AG04450 (cell line): ENCODE measurements around the gene CENPP. TPM values are rescaled to one million over a fixed set of nuclear protein-coding genes. Genes with fewer than 3 reads are reported as not detected.
A peak's percentile ranks its signal among the peaks of the same experiment; 100 is the strongest.

Experiments
- CTCF ChIA-PET: fragments of 300-600, 350-600 bp; formaldehyde crosslinking; extraction: SDS; loops from one replicate; lab custom pipeline; 2022; ENCODE audit warnings: antibody characterized with exemption, inconsistent platforms; lab: Charles Lee
- POLR2A ChIA-PET: fragments of 350-600 bp; formaldehyde crosslinking; extraction: SDS; loops from one replicate; lab custom pipeline; 2021; ENCODE audit warnings: antibody characterized with exemption, inconsistent platforms; lab: Yijun Ruan, JAX
- DNase-seq: peaks from one replicate; pipeline ENCODE4 v3.0.0-alpha.2; 2011; ENCODE audit warnings: low read depth, low spot score
- H3K27ac ChIP-seq: one replicate; pipeline ENCODE4 v1.5.1; 2012; ENCODE audit warnings: low read depth, low read length, control low read depth
- H3K27me3 ChIP-seq: one replicate; pipeline ENCODE4 v1.6.0; 2012; ENCODE audit warnings: low read length; ENCODE audit not compliant: control insufficient read depth, insufficient read depth
- H3K4me3 ChIP-seq: 2 replicates; pipeline ENCODE4 v1.5.1; 2011; ENCODE audit warnings: mild to moderate bottlenecking, low read depth, low read length, control low read depth
- H3K9me3 ChIP-seq: 2 replicates; pipeline ENCODE4 v1.5.1; 2012; ENCODE audit warnings: low read length; ENCODE audit not compliant: control insufficient read depth, insufficient read depth
- CTCF ChIP-seq: IDR thresholded peaks from 2 replicates; pipeline ENCODE4 v1.5.1; 2011; ENCODE audit warnings: low read depth, low read length, control low read depth, inconsistent platforms
- polyA plus RNA-seq: library from polyadenylated mRNA; depleted of rRNA; stranded (reverse); fragments of >200 nt; gene quantifications from 2 replicates; pipeline ENCODE4 v1.2.3, GENCODE V29; 2011

CENPP gene
- polyA plus RNA-seq, 1 experiment: 4.4 TPM

GRCh38 chr9:92507005-92507404 lies 181.3 kb downstream of the CENPP start:
- DNase-seq: no peak

GRCh38 chr9:92507496-92507895 lies 181.7 kb downstream of the CENPP start:
- TF ChIP-seq CTCF: no peak
- Histone ChIP-seq H3K27me3 (no peaks in the 10 kb centered on the region), H3K4me3 (no peak overlapping the region), H3K27ac (peak overlapping the region; percentile 43), H3K9me3 (no peaks in the 10 kb centered on the region)
- ChIA-PET CTCF (interaction anchor here (0.6 to 1.4 kb wide), 3 partner anchors 13 to 383 kb away, joined by 3 read pairs; no protein-coding TSS in a partner anchor), POLR2A (no interaction called here)
- no peak for DNase-seq

More at GRCh38 chr9:92507005-92507404, 181.3 kb downstream of the CENPP start:
- no peak overlapping the region for H3K4me3 ChIP-seq
- H3K9me3 ChIP-seq: no peaks in the 10 kb centered on the region
- ChIA-PET POLR2A (no interaction called here), CTCF (interaction anchor here (0.9 to 1.4 kb wide), 2 partner anchors 27 to 178 kb away, joined by 3 read pairs; no protein-coding TSS in a partner anchor)
- H3K27ac ChIP-seq: peak overlapping the region; percentile 98
- no peaks in the 10 kb centered on the region for H3K27me3 ChIP-seq
- no peak for TF ChIP-seq CTCF

GRCh38 chr9:92508018-92508820 lies 182.5 kb downstream of the CENPP start:
- no peak overlapping the region for H3K4me3 ChIP-seq
- DNase-seq: no peak
- ChIA-PET POLR2A (no interaction called here), CTCF (interaction anchor here (0.6 to 1.3 kb wide), 2 partner anchors 12 to 384 kb away, joined by 3 read pairs; no protein-coding TSS in a partner anchor)
- peak overlapping the region; percentile 43 for H3K27ac ChIP-seq
- 0 out of 2 replicates have a peak, but pooled peaks have one; percentile 19 for TF ChIP-seq CTCF
- H3K27me3 ChIP-seq: no peaks in the 10 kb centered on the region
- no peaks in the 10 kb centered on the region for H3K9me3 ChIP-seq

GRCh38 chr9:92509050-92509449 lies 183.3 kb downstream of the CENPP start:
- no peak for DNase-seq
- no peaks in the 10 kb centered on the region for H3K27me3 ChIP-seq
- POLR2A ChIA-PET: no interaction called here
- no peak overlapping the region for H3K4me3 ChIP-seq
- H3K27ac ChIP-seq: no peak overlapping the region
- no peaks in the 10 kb centered on the region for H3K9me3 ChIP-seq
- TF ChIP-seq CTCF: no peak
- CTCF ChIA-PET: interaction anchor here (0.5 kb wide), 1 partner anchor 13 kb away, joined by 3 read pairs; no protein-coding TSS in a partner anchor

- no peak for DNase-seq
- H3K4me3 ChIP-seq: no peak overlapping the region
- ChIA-PET POLR2A (no interaction called here), CTCF (no interaction called here)
- H3K9me3 ChIP-seq: no peaks in the 10 kb centered on the region
- H3K27me3 ChIP-seq: no peaks in the 10 kb centered on the region
- H3K27ac ChIP-seq: no peak overlapping the region
- no peak for TF ChIP-seq CTCF
Observed at GRCh38 chr9:92510747-92511146, 185.0 kb downstream of the CENPP start.
